ENCODE results near the gene ADAMTSL5.

GRCh38 chr19:1469255-1470054 is 43.4 kb downstream of the ADAMTSL5 start:
- TF ChIP-seq CSRNP3 (CRISPR knock-in tag; IDR thresholded peaks at IDR 0.05) (no peak), CREB5 (CRISPR knock-in tag; IDR thresholded peaks at IDR 0.05; ENCODE audit: low read depth) (no peak), PATZ1 (CRISPR knock-in tag; IDR thresholded peaks at IDR 0.05; ENCODE audit: borderline replicate concordance) (no peak), ZC3H10 (CRISPR knock-in tag; IDR thresholded peaks at IDR 0.05) (no peak), ARNTL (CRISPR knock-in tag; IDR thresholded peaks at IDR 0.05; ENCODE audit: borderline replicate concordance, low read depth) (no peak), TOX (CRISPR knock-in tag; IDR thresholded peaks at IDR 0.05; ENCODE audit: borderline replicate concordance) (no peak)
